Kidney (tissue), 14 donors: ENCODE data around the gene PRCC. TPM values are rescaled to one million over a fixed set of nuclear protein-coding genes. Genes with fewer than 3 reads are reported as not detected.
A peak's percentile ranks its signal among the peaks of the same experiment; 100 is the strongest.

Source experiments
- DNase-seq, 5 donors: peaks; one replicate each; pipeline ENCODE4 v3.0.0-alpha.2; 2013 to 2020
- FAIRE-seq: peaks from 2 replicates; lab custom pipeline; 2012; peaks lifted over from hg19 to GRCh38; lab: Jason Lieb, UNC
- H3K27ac ChIP-seq, 2 donors: one replicate each; pipeline ENCODE4 v1.7.0; 2013; ENCODE audit warnings: low read depth in 2 of 2, low read length in 2 of 2, inconsistent platforms in 1 of 2
- H3K27me3 ChIP-seq: one replicate; pipeline ENCODE4 v1.7.1; 2013; ENCODE audit warnings: low read length, inconsistent platforms; ENCODE audit not compliant: control insufficient read depth, insufficient read depth
- H3K36me3 ChIP-seq, 3 donors: one replicate each; pipeline versions ENCODE4 v1.7.0 to v1.7.1; 2013; ENCODE audit warnings: low read length in 3 of 3, control low read depth in 1 of 3, inconsistent platforms in 1 of 3; ENCODE audit not compliant: insufficient read depth in 3 of 3, control insufficient read depth in 2 of 3
- H3K4me1 ChIP-seq, 3 donors: one replicate each; pipeline versions ENCODE4 v1.7.0 to v1.7.1; 2013; ENCODE audit warnings: low read length in 3 of 3, inconsistent platforms in 1 of 3, low read depth in 1 of 3; ENCODE audit not compliant: control insufficient read depth in 2 of 3, insufficient read depth in 2 of 3
- H3K4me3 ChIP-seq, 3 donors: one replicate each; pipeline versions ENCODE4 v1.7.0 to v1.8.1; 2013; ENCODE audit warnings: low read length in 3 of 3, control low read depth in 1 of 3, inconsistent platforms in 1 of 3
- H3K9ac ChIP-seq, 3 donors: one replicate each; pipeline versions ENCODE4 v1.7.0 to v1.7.1; 2013; ENCODE audit warnings: low read length in 3 of 3, control low read depth in 1 of 3, inconsistent platforms in 1 of 3
- H3K9me3 ChIP-seq, 3 donors: one replicate each; pipeline versions ENCODE4 v1.7.0 to v1.7.1; 2013; ENCODE audit warnings: low read length in 3 of 3, control low read depth in 1 of 3, inconsistent platforms in 1 of 3; ENCODE audit not compliant: control insufficient read depth in 2 of 3, insufficient read depth in 1 of 3
- intact Hi-C: fragments of 100-400 bp; cut with DNase I; formaldehyde crosslinking; loops from one replicate; pipeline ENCODE4 v1.11.1; 2022
- polyA plus RNA-seq: library from polyadenylated mRNA; stranded (reverse); fragments of 350-450 nt; fragmentation: Illumina TruSeq; extraction: RNeasy Lipid Tissue Mini Kit (QIAGEN cat#74804); gene quantifications from one replicate; pipeline ENCODE4 v1.2.3, GENCODE V29; 2014; ENCODE audit warnings: low read depth, low replicate concordance; ENCODE audit not compliant: insufficient read depth
- total RNA-seq: library from RNA; stranded (reverse); fragmentation: NEBNext Ultra II Directional; extraction: Animal tissue kit (Norgen Biotek cat#: 25700); gene quantifications from one replicate; pipeline ENCODE4 v1.2.1, GENCODE V29; 2021
- TF ChIP-seq, protein P1 (sequence below): IDR thresholded peaks from 3 replicates; pipeline ENCODE4 v1.5.1; 2012; ENCODE audit warnings: mild to moderate bottlenecking, moderate library complexity, borderline replicate concordance; ENCODE audit not compliant: insufficient read depth; ENCODE audit errors: extremely low read depth
- donor health status: control.
- donor health status: control.
- donor health status: control.
- donor health status: control.
- donor health status: control.
- donor health status: DM: yes; HTN: yes; CAD: no.
- donor health status: Normal renal cell carcinoma (clear cell type).

Gene PRCC
- total and polyA plus RNA-seq, 2 donors from 2014 or later = 50.5 to 52.8 TPM

DNA sequence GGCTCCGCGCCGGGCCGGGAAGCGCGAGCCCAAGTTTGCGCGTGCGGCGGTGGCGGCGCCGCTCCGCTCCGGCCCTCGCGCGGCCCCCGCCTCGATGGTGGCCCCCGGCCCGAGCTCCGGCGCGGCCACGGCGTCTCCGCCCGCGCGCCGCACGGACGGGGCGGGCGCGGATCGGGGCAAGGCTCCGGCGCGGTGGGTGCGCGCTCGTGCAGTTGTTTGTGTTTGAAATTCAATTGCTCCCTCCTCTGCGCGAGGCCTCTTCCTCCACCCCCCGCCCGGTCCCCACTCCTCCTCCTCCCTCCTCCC, 15.9 kb upstream of the PRCC start, which contains the start of gene HDGF:
TSS of gene HDGF (minus strand) at position 225 of the 306 bp plus-strand sequence. CDS start 246 bp downstream, outside the sequence.
- intact Hi-C loops = no loop called here
- no peaks in the 10 kb centered on the region for H3K9me3 ChIP-seq
- no peak for FAIRE-seq
- peak within 1 kb of the TSS; percentile 53 to 99 (median 82) for H3K9ac ChIP-seq
- no peaks in the 10 kb centered on the region for H3K36me3 ChIP-seq
- H3K4me1 ChIP-seq = peaks cover 5 to 35% (median 32%) of the 10 kb centered on the region in 3 donors
- no peaks in the 10 kb centered on the region for H3K27me3 ChIP-seq
- peak within 1 kb of the TSS; percentile 92 to 93 for H3K27ac ChIP-seq
- TF ChIP-seq, protein P1, sequence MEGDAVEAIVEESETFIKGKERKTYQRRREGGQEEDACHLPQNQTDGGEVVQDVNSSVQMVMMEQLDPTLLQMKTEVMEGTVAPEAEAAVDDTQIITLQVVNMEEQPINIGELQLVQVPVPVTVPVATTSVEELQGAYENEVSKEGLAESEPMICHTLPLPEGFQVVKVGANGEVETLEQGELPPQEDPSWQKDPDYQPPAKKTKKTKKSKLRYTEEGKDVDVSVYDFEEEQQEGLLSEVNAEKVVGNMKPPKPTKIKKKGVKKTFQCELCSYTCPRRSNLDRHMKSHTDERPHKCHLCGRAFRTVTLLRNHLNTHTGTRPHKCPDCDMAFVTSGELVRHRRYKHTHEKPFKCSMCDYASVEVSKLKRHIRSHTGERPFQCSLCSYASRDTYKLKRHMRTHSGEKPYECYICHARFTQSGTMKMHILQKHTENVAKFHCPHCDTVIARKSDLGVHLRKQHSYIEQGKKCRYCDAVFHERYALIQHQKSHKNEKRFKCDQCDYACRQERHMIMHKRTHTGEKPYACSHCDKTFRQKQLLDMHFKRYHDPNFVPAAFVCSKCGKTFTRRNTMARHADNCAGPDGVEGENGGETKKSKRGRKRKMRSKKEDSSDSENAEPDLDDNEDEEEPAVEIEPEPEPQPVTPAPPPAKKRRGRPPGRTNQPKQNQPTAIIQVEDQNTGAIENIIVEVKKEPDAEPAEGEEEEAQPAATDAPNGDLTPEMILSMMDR = no peak
- no peak for DNase-seq
- H3K4me3 ChIP-seq = peak within 1 kb of the TSS; percentile 84 to 97 (median 91)

DNA sequence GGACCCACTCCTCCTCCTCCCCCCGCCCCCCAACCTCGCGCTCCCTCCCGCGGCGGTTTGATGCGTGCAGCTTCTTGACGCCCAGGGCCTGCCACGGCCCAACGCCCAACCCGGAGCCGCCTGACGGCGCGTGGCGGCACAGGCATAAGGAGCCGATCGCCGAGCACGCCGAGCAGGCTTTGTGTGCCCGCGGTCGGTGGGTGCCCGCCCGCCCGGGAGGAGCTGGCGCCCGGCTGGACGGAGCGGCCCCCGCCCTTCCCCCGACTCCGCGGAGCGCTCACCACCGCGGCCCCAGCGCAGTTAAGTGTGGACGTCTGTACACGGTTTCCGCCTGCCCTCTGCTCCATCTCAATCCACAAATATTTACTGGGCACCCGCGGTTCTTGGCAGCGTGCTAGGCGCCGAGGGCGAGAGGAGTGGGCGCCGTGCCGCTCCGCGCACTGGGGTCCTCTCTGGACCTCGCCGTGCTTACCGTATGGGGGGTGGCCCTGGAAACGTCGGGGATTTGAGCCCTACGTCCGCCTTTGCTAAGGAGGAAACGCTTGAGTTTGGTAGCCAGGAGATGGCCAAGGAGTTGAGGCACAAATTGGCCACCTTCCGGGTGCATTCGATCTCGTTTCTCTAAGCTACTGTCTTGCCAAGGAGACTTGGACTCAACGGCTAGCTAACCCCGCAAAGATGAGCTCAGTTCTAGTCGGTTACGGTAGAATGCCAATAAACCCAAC, 15.4 kb upstream of the PRCC start:
- FAIRE-seq = no peak
- Histone ChIP-seq H3K4me3 (peak overlapping the region; percentile 68 to 97 (median 76)), H3K9ac (peak overlapping the region; percentile 53 to 93 (median 82)), H3K36me3 (no peaks in the 10 kb centered on the region), H3K9me3 (no peaks in the 10 kb centered on the region), H3K27ac (peak overlapping the region; percentile 90 to 92), H3K27me3 (no peaks in the 10 kb centered on the region), H3K4me1 (peaks cover 5 to 34% (median 31%) of the 10 kb centered on the region in 3 donors)
- TF ChIP-seq, protein P1 = peak; percentile 19
- peak; percentile 98 to 99 (median 99) for DNase-seq
- intact Hi-C loops = no loop called here

DNA sequence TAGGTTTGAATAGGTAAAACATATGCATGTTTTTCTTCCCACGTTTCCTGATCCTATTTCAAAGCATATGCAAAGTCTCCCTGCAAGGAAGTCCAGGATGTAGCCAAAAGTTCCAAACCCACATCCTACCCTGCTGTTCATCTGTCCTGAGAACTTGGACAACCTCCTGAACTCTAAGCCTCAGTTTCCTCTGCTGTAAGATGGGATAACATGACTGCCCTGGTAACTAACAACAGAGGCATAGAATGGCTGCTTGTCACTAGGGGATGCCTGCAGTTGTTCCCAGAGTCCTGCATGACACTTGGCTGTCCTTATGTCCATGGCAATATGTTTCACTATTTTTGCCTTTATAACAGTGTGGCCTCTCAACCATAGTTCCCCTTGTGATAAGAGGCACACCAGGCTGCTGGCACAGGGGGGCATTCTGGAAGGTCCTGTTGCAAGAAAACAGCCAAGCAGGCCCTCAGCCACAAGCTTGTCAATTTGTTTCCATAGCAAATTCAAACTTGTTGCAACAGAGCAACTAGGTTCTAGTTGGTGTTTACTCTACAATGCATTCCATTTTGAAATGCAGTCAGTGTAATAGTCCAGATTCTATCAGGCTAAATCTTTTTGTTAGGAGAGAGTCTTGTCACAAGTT, 14.4 kb upstream of the PRCC start:
- no peaks in the 10 kb centered on the region for H3K9me3 ChIP-seq
- H3K27ac ChIP-seq = no peak overlapping the region
- peaks cover 5 to 27% (median 25%) of the 10 kb centered on the region in 3 donors for H3K4me1 ChIP-seq
- FAIRE-seq (no peak), DNase-seq (no peak)
- peak overlapping the region; percentile 68 to 97 (median 76) for H3K4me3 ChIP-seq
- TF ChIP-seq, protein P1 = no peak
- intact Hi-C loops = no loop called here
- H3K36me3 ChIP-seq = no peaks in the 10 kb centered on the region
- H3K9ac ChIP-seq = peak overlapping the region; percentile 53 to 93 (median 82)
- no peaks in the 10 kb centered on the region for H3K27me3 ChIP-seq
